GM23338 (cell line): ENCODE results near the gene PANK4. TPM values are rescaled to one million over a fixed set of nuclear protein-coding genes. Genes with fewer than 3 reads are reported as not detected.

ENCODE experiments used
- ATAC-seq: fragments of 200-7000 bp; cut with Tn5 transposase; 3 replicates; pipeline ENCODE4 v1.9.1; 2020
- DNase-seq: peaks from one replicate; pipeline ENCODE4 v3.0.0-alpha.2; 2015; ENCODE audit warnings: low spot score
- H2AFZ ChIP-seq: fragments of 200-600 bp; sonication (generic); 2 replicates; pipeline ENCODE4 v1.8.0; 2016; ENCODE audit warnings: antibody characterized with exemption, mild to moderate bottlenecking, moderate library complexity
- H3F3A ChIP-seq: fragments of 200-600 bp; sonication (generic); replicated peaks from 2 replicates; pipeline ENCODE4 v1.8.0; 2017; ENCODE audit warnings: antibody characterized with exemption, mixed run types, low read depth
- H3K27ac ChIP-seq: fragments of 200-600 bp; sonication (generic); 2 replicates; pipeline ENCODE4 v1.6.1; 2016; ENCODE audit warnings: low read depth
- H3K27me3 ChIP-seq: fragments of 200-600 bp; sonication (generic); 2 replicates; pipeline ENCODE4 v1.8.0; 2016; ENCODE audit warnings: mild to moderate bottlenecking, mixed run types, moderate library complexity; ENCODE audit not compliant: insufficient read depth
- H3K36me3 ChIP-seq: fragments of 200-600 bp; sonication (generic); 2 replicates; pipeline ENCODE4 v1.8.0; 2016; ENCODE audit warnings: mild to moderate bottlenecking; ENCODE audit not compliant: insufficient read depth
- H3K4me1 ChIP-seq: fragments of 200-600 bp; sonication (generic); 2 replicates; pipeline ENCODE4 v1.8.0; 2016; ENCODE audit warnings: mild to moderate bottlenecking, moderate library complexity; ENCODE audit not compliant: insufficient read depth
- H3K4me2 ChIP-seq: fragments of 200-600 bp; sonication (generic); 2 replicates; pipeline ENCODE4 v1.7.1; 2017; ENCODE audit warnings: mixed run types
- H3K4me3 ChIP-seq: fragments of 200-600 bp; sonication (generic); 2 replicates; pipeline ENCODE4 v1.6.1; 2016; ENCODE audit warnings: mixed run types
- H3K79me2 ChIP-seq: fragments of 200-600 bp; sonication (generic); replicated peaks from 2 replicates; pipeline ENCODE4 v1.8.0; 2017; ENCODE audit warnings: mild to moderate bottlenecking; ENCODE audit not compliant: insufficient read depth
- H3K9me2 ChIP-seq: fragments of 200-600 bp; sonication (generic); 2 replicates; pipeline ENCODE4 v1.8.0; 2017; ENCODE audit not compliant: insufficient read depth
- H4K20me1 ChIP-seq: fragments of 200-600 bp; sonication (generic); replicated peaks from 2 replicates; pipeline ENCODE4 v1.8.0; 2017; ENCODE audit warnings: mild to moderate bottlenecking; ENCODE audit not compliant: insufficient read depth
- H3K27ac Mint-ChIP-seq: 2 replicates; pipeline ENCODE4 v1.8.0; 2020; ENCODE audit warnings: inconsistent platforms, mild to moderate bottlenecking, moderate library complexity, mixed read lengths
- H3K27me3 Mint-ChIP-seq: 3 replicates; pipeline ENCODE4 v1.8.0; 2022; ENCODE audit warnings: low read depth, mild to moderate bottlenecking, moderate library complexity, mixed read lengths, inconsistent platforms; ENCODE audit not compliant: insufficient read depth, poor library complexity
- H3K36me3 Mint-ChIP-seq: 3 replicates; pipeline ENCODE4 v1.8.0; 2021; ENCODE audit warnings: low read depth, mild to moderate bottlenecking, inconsistent platforms, moderate library complexity, mixed read lengths
- H3K4me1 Mint-ChIP-seq: 3 replicates; pipeline ENCODE4 v1.8.0; 2020; ENCODE audit warnings: mild to moderate bottlenecking, inconsistent platforms, mixed read lengths
- H3K4me3 Mint-ChIP-seq: 3 replicates; pipeline ENCODE4 v1.8.0; 2021; ENCODE audit warnings: moderate library complexity, mild to moderate bottlenecking, inconsistent platforms, mixed read lengths
- H3K9me3 Mint-ChIP-seq: 3 replicates; pipeline ENCODE4 v1.8.0; 2020; ENCODE audit warnings: moderate library complexity, mild to moderate bottlenecking, inconsistent platforms, mixed read lengths
- CREB1 ChIP-seq: fragments of 250-450 bp; sonication (Bioruptor Pico); IDR thresholded peaks from 2 replicates; pipeline ENCODE4 v1.5.0; 2020; ENCODE audit warnings: low read depth, mild to moderate bottlenecking, moderate library complexity
- CTCF ChIP-seq, 2 experiments: fragments of 200-600 bp in 1 of 2; sonication (generic) in 1 of 2; conservative IDR thresholded peaks; 2 replicates each; pipeline versions ENCODE4 v1.5.1 to v1.6.1; 2016 to 2017; ENCODE audit warnings: antibody characterized with exemption in 2 of 2, low read depth in 2 of 2, mild to moderate bottlenecking in 2 of 2, moderate library complexity in 1 of 2
- ETS1 ChIP-seq: IDR thresholded peaks from 2 replicates; pipeline ENCODE4 v1.6.1; 2016; ENCODE audit warnings: antibody characterized with exemption
- EZH2phosphoT487 ChIP-seq: fragments of 200-600 bp; sonication (generic); IDR thresholded peaks from one replicate; pipeline ENCODE4 v1.8.1; 2018; ENCODE audit warnings: antibody characterized with exemption; ENCODE audit not compliant: unreplicated experiment
- JUNB ChIP-seq: IDR thresholded peaks from one replicate; pipeline ENCODE4 v1.6.1; 2016; ENCODE audit warnings: antibody characterized with exemption; ENCODE audit not compliant: unreplicated experiment
- NANOG ChIP-seq: IDR thresholded peaks from 2 replicates; pipeline ENCODE4 v1.6.1; 2016; ENCODE audit warnings: antibody characterized with exemption, borderline replicate concordance
- REST ChIP-seq: IDR thresholded peaks from one replicate; pipeline ENCODE4 v1.6.1; 2018; ENCODE audit warnings: antibody characterized with exemption; ENCODE audit not compliant: unreplicated experiment
- ZNF114 ChIP-seq: fragments of 250-450 bp; sonication (Bioruptor Pico); IDR thresholded peaks from 2 replicates; pipeline ENCODE4 v1.5.0; 2020; ENCODE audit warnings: mild to moderate bottlenecking, moderate library complexity
- ZNF331 ChIP-seq: fragments of 250-450 bp; sonication (Bioruptor Pico); IDR thresholded peaks from 2 replicates; pipeline ENCODE4 v1.5.0; 2020; ENCODE audit warnings: low read depth, mild to moderate bottlenecking, moderate library complexity
- polyA plus RNA-seq: library from polyadenylated mRNA; unstranded; fragments of >200 nt; fragmentation: Nextera tagmentation; extraction: Ambion mirVana; gene quantifications from 2 replicates; pipeline ENCODE4 v1.2.1, GENCODE V29; 2016
- total RNA-seq: library from RNA; depleted of rRNA; stranded (reverse); fragments of >200 nt; shearing (Covaris generic); gene quantifications from 2 replicates; pipeline ENCODE4 v1.2.3, GENCODE V29; 2014

Gene PANK4
- total and polyA plus RNA-seq, 2 experiments from 2014 or later, result 25.8 to 43.7 TPM

GRCh38 chr1:2493218-2493617 is 33.2 kb downstream of the PANK4 start:
- H3K9me2 ChIP-seq, result no peaks in the 10 kb centered on the region
- no peak overlapping the region for H3K4me3 Mint-ChIP-seq
- no peaks in the 10 kb centered on the region for H3K4me1 ChIP-seq
- no peak overlapping the region for H3K4me2 ChIP-seq
- TF ChIP-seq ETS1 (no peak), CREB1 (CRISPR knock-in tag) (no peak), JUNB (no peak), ZNF331 (CRISPR knock-in tag) (no peak), REST (no peak)
- H3K36me3 ChIP-seq, result no peaks in the 10 kb centered on the region
- no peaks in the 10 kb centered on the region for H3K27me3 ChIP-seq
- H2AFZ ChIP-seq, result no peak overlapping the region
- ATAC-seq (no peak), DNase-seq (no peak)
- H3F3A ChIP-seq, result no peaks in the 10 kb centered on the region
- no peaks in the 10 kb centered on the region for H3K79me2 ChIP-seq
- no peak overlapping the region for H3K4me3 ChIP-seq
- peaks cover 18% of the 10 kb centered on the region for H3K27me3 Mint-ChIP-seq
- peaks cover 9% of the 10 kb centered on the region; the same call in 2 of the 3 replicates for H3K9me3 Mint-ChIP-seq
- H3K36me3 Mint-ChIP-seq, result peaks cover 4% of the 10 kb centered on the region; the same call in 1 of the 3 replicates
- no peak overlapping the region for H3K27ac Mint-ChIP-seq
- H3K4me1 Mint-ChIP-seq, result no peaks in the 10 kb centered on the region
- no peaks in the 10 kb centered on the region for H4K20me1 ChIP-seq
- H3K27ac ChIP-seq, result no peak overlapping the region

GRCh38 chr1:2492091-2492490 is 34.3 kb downstream of the PANK4 start:
- H3K4me1 Mint-ChIP-seq, result no peaks in the 10 kb centered on the region
- Histone ChIP-seq H3K4me3 (no peak overlapping the region), H3K27me3 (no peaks in the 10 kb centered on the region), H3K4me2 (no peak overlapping the region), H3K36me3 (no peaks in the 10 kb centered on the region), H3K4me1 (no peaks in the 10 kb centered on the region), H4K20me1 (no peaks in the 10 kb centered on the region), H3K79me2 (no peaks in the 10 kb centered on the region), H3K9me2 (no peaks in the 10 kb centered on the region), H3K27ac (no peak overlapping the region), H3F3A (no peaks in the 10 kb centered on the region), H2AFZ (no peak overlapping the region)
- TF ChIP-seq EZH2phosphoT487, result no peak
- no peak for TF ChIP-seq ZNF114
- TF ChIP-seq NANOG, result no peak
- no peak for TF ChIP-seq ETS1
- no peak for TF ChIP-seq CTCF (conservative IDR thresholded peaks at IDR 0.05; ENCODE audit: low read depth in 2 of 2)
- TF ChIP-seq JUNB, result no peak
- H3K4me3 Mint-ChIP-seq, result no peak overlapping the region
- peaks cover 15% of the 10 kb centered on the region for H3K9me3 Mint-ChIP-seq
- peaks cover 14% of the 10 kb centered on the region for H3K27me3 Mint-ChIP-seq
- ATAC-seq (no peak), DNase-seq (no peak)
- H3K27ac Mint-ChIP-seq, result no peak overlapping the region
- H3K36me3 Mint-ChIP-seq, result peaks cover 4% of the 10 kb centered on the region; the same call in 1 of the 3 replicates
